Measurements from ENCODE around the gene APC.
"Not testable (repeated sequence)": the region's sequence is repeated elsewhere in the genome, so short reads cannot be mapped to it uniquely, and the experiment has no call there.

The APC gene

DNA sequence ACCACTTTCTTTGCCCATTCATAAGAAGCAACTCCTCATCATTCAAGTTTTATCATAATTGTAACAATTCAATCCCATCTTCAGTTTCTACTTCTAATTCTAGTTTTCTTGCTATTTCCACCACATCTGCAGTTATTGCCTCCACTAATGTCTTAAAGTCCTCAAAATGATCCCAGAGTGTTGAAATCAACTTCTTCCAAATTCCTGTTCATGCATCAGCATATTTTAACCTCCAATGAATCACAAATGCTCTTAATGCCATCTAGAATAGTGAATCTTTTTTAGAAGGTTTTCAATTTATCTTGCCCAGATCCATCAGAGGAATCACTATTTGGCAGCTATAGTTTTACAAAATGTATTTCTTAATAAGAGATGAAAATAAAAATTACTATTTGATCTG, 120.2 kb downstream of the APC start:
- no peak for DNase-seq (ENCODE audit: low spot score)

GRCh38 chr5:112860571-112860928, 122.9 kb downstream of the APC start:
- DNase-seq (ENCODE audit: low spot score) = not testable (repeated sequence)

- DNase-seq (ENCODE audit: low spot score) = peak; percentile 92
These were observed 123.4 kb downstream of the APC start, which contains the start of gene SRP19 for GRCh38 chr5:112860929-112861637. Gene SRP19, plus strand, starts transcription at chr5:112861287. Its CDS starts 90 bp downstream, at chr5:112861377.

DNA sequence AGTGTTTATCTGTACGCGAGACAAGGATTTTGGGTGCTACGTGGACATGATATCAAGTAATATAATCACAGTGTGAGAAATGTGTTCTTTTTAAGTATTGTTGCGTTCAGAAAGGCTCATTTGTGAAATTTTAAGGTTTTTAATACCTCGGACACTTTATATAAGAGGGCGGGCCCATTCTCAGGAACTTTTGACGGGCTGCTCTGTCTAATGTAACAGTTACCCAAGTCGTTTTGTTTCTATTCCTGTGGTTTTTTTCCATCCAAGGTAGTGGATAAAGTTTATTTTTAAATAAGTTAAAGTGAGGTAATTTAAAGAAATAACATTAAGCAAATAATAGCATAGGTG, 123.9 kb downstream of the APC start:
- DNase-seq (ENCODE audit: low spot score) = no peak

- DNase-seq (ENCODE audit: low spot score) = no peak
These were observed 124.4 kb downstream of the APC start for GRCh38 chr5:112862085-112862484.

GRCh38 chr5:112863549-112863948, 125.9 kb downstream of the APC start:
- DNase-seq (ENCODE audit: low spot score) = no peak

- DNase-seq (ENCODE audit: low spot score) = no peak
These were observed 127.4 kb downstream of the APC start for GRCh38 chr5:112865128-112865527.

- DNase-seq (ENCODE audit: low spot score) = no peak
These were observed 129.1 kb downstream of the APC start for GRCh38 chr5:112866739-112867138.

DNA sequence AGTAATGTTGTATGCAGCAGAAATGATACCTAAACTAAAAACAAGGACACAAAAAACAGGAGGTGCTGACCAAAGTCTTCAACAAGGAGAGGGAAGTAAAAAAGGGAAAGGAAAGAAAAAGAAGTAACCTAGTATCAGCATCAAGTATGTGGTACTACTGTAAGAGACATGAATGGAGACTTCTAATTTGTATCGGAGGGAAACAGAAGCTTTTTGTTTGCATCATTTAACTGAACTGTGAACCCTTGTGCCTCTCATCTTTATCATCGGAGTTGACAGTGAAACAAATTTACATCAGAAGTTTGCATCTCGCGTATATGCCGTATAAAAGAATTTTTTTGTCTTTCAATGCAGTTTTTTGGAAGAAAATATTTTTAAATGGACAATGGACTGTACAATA, 129.7 kb downstream of the APC start:
- DNase-seq (ENCODE audit: low spot score) = no peak

GRCh38 chr5:112869948-112870347, 132.3 kb downstream of the APC start:
- DNase-seq (ENCODE audit: low spot score) = no peak

- DNase-seq (ENCODE audit: low spot score) = no peak
These were observed 133.3 kb downstream of the APC start for GRCh38 chr5:112870966-112871365.

GRCh38 chr5:112876362-112876761, 138.7 kb downstream of the APC start:
- no peak for DNase-seq (ENCODE audit: low spot score)

GRCh38 chr5:112878101-112878500, 140.4 kb downstream of the APC start:
- no peak for DNase-seq (ENCODE audit: low spot score)

DNA sequence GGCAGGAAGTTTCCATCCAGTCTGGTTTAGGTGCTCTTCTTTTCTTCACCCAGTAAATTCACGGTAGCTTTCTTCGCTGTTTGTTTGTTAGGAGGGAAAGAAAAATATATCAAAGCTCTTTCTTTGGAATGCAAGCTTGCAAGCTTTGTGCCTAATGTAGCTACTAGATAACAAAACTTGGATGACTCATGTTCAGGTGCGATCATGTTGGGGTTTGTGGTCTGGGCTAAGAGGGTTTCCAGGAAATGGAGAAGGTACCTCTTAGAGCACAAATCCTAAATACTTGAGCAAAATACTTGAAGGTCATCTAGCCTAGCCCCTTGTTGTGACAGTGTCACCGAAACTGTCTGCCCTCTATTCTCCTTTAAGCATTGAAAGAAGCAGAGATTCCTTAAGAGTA, 141.1 kb downstream of the APC start:
- DNase-seq (ENCODE audit: low spot score) = no peak

- DNase-seq (ENCODE audit: low spot score) = no peak
These were observed 142.7 kb downstream of the APC start for GRCh38 chr5:112880219-112880964.

DNA sequence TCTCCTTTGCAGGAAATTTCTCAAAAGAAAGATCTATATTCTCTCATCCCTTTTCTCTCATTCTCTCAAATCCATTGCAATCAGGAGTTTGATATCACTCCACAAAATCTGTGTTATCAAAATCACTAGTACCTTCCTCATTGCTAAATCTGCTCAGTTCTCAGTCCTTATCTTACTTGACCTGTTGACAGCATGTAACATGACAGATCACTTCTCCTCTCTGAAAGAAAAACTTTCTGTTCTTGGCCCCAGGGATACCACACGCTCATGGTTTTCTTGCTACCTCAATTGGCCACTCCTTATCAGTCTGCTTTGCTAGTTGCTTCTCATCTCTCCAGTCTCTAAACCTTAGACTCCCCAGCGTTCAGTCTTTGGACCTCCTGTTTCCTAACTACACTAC, 145.5 kb downstream of the APC start:
- DNase-seq (ENCODE audit: low spot score) = no peak

GRCh38 chr5:112885001-112885400, 147.3 kb downstream of the APC start:
- DNase-seq (ENCODE audit: low spot score) = no peak

DNA sequence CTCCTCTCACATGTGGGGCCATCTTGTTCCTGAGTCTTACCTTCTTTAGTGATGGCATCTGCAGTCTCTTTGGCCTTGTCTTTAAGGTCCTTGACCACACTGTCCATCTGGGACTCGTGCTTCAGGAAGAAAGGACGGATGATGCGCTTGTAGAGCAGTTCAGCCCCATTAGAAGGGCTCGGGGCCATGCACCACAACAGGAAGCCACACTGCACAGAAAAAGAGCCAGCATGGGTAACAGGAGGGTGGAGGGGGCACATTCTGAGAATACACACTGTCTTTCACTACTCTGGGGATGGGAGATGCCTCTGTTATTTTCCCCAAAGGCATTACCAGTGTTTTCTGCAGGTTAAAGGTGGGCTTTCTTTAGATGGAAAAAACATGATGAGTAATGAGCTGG, 149.3 kb downstream of the APC start:
- no peak for DNase-seq (ENCODE audit: low spot score)

DNA sequence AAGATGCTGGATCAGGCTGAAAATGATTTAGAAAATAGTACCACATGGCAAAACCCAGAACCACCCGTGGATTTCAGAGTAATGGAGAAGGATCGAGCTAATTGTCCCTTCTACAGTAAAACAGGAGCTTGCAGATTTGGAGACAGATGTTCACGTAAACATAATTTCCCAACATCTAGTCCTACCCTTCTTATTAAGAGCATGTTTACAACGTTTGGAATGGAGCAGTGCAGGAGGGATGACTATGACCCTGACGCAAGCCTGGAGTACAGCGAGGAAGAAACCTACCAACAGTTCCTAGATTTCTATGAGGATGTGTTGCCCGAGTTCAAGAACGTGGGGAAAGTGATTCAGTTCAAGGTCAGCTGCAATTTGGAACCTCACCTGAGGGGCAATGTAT, 154.4 kb downstream of the APC start:
- not testable (repeated sequence) for DNase-seq (ENCODE audit: low spot score)

DNA sequence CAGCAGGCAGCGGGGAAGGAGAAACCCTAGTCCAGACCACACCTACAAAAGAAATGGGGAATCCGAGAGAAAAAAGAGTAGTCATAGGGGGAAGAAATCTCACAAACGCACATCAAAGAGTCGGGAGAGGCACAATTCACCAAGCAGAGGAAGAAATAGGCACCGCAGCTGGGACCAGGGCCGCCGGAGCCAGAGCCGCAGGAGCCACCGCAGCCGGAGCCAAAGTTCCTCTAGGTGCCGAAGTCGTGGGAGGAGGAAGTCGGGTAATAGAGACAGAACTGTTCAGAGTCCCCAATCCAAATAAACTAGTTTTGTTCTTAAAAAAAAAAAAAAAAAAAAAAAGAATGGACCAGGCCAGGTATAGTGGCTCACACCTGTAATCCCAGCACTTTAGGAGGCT, 155.1 kb downstream of the APC start:
- DNase-seq (ENCODE audit: low spot score) = no peak

DNA sequence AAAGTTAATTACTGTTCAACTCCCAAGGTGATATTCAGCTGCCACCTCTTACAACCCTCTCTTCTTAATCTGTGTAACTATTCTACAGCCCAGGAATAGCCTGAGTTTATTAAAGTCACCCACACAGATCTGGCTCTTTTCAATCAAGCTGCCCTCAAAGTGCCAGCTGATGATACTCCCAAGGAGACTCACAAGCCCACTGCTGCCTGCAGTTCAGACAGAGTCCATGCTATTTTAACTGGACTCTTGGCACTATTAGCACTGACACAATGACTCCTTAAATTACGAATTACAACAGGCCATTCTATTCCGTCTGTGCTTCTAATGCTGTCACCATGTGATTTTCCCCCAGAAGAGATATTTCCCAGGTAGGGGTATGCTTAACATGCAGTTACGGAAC, 158.0 kb downstream of the APC start:
- no peak for DNase-seq (ENCODE audit: low spot score)

Data from hematopoietic multipotent progenitor cell treated with erythropoietin and hydrocortisone succinate and interleukin-3 and kit ligand, for 15 days (in vitro differentiated cells).